Measurements from ENCODE around the gene SPA17.

Gene SPA17

GRCh38 chr11:124727474-124727873 is 53.8 kb downstream of the SPA17 start:
- no peak for DNase-seq

DNA sequence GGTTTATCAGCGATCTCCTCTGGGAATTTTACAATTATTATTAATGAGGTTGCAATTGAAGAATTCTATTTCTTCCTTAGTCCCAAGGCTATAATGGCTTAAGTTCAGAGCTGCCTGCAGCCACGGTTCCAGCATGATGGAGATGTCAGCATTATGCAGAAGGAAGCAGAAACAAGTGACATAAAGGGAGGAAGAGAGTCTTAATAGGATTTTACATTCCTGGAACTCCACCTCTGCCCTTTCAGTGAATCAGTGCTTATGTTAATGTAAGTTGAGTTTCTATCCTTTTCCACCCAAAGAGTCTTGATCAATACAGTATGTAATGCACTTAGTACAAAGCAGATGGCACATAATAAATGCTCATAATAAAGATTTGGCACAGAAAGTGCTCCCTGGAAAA is 54.4 kb downstream of the SPA17 start:
- no peak for DNase-seq

DNA sequence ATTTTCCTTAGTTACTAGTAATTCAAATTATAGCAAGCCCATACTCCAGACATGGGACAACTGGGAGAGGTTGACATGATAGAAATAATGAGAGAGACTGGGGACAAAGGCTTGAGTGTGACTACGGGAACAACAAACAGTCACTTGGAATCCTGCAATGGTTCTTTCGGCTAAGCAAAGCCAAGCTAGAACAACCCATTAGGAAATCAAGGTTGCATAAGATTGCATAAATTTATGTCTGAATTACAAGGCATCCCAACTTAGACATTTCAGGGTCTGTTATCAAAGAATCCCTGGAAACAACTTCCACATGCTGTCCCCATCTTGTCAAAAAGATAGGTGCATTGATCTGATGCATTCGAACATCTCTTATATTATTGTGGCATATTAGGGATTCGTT is 55.9 kb downstream of the SPA17 start:
- no peak for DNase-seq

DNA sequence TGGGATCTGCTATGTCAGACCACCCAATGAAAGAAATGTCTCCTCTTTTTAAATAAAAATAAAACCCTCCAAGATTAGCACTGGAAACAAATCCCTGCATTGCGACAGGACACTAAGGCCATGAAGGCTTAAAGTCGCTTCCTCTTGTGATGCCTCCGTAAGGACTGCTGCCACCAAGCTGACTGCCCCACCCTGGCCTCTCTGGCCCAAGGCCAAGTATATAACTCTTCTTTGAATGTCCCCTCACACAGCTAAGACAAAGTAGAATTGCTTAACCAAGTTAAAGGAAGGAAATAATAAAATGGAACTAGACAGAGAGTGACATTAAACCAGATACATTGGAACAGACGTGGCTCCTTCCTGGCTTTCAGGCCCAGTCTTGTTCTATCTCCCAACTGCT is 58.5 kb downstream of the SPA17 start:
- no peak for DNase-seq

DNA sequence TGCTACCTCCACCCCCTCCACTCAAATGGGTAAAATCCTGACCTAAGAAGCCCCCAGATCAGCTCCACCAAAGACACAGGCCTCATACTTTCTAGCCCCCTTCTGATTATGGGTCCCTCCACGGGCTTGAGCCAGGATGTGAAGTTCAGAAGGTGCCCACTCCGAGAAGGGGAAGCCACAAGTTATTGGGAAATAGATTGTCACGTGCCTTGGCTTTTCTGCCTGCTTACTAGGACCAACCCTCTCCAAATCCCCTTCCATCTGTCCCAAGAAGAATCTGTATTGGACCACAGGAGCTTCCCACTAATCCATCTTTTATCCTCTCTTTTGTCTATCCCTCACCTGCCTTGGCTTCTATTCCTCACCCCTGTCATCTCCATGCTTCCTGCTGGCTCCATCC is 63.0 kb downstream of the SPA17 start:
- DNase-seq: no peak

GRCh38 chr11:124737638-124738305 is 64.1 kb downstream of the SPA17 start:
- no peak for DNase-seq

GRCh38 chr11:124738713-124739478 is 65.2 kb downstream of the SPA17 start:
- DNase-seq: no peak

DNA sequence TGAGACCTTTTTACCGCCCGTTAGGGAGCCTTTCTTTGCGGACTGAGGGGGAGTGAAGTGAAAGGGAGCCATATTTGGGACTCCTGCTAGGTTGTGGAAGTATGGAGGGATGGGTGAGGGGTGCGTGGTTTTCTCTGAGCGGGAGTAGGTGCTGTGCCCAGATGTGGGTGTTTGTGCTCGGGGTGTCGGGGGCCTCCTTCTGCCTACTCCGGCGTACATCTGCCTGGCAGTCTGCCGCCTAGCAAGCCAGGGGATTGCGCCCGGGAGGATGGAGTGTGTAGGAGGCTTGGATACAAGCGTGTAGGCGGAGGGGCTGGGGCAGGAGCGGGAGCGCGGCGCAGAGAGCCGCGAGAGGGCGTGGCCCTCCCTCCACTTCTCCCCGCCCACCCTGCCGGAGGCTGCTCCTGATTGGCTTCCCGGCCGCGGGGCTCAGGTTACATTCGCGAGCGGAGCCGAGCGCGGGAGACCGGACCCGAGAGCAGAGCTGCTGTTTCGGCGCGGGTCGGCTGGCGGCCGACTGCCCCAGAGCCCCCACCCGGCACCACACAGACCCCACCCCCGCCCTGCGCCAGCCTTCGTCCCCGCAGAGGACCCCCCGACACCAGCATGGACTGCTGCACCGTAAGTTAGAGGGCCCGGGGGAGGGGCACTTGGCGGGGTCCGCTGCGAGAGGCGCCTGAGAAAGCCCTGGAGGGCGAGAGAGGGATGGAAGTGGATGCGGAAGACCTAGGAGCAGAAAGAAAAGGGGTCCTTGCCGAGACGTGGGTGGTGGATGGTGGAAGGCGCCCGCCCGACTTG is 66.0 kb downstream of the SPA17 start, which contains the start of gene NRGN:
Gene NRGN (plus strand): TSS at position 464 of the 798 bp plus-strand sequence. CDS start 143 bp downstream, at position 607.
- DNase-seq: peak; percentile 89 to 91

- DNase-seq: peak; percentile 70 to 79
Measured at GRCh38 chr11:124740277-124740882, 66.7 kb downstream of the SPA17 start.

- no peak for DNase-seq
Measured at GRCh38 chr11:124742555-124742954, 68.9 kb downstream of the SPA17 start.

GRCh38 chr11:124743050-124743449 is 69.3 kb downstream of the SPA17 start:
- no peak for DNase-seq

DNA sequence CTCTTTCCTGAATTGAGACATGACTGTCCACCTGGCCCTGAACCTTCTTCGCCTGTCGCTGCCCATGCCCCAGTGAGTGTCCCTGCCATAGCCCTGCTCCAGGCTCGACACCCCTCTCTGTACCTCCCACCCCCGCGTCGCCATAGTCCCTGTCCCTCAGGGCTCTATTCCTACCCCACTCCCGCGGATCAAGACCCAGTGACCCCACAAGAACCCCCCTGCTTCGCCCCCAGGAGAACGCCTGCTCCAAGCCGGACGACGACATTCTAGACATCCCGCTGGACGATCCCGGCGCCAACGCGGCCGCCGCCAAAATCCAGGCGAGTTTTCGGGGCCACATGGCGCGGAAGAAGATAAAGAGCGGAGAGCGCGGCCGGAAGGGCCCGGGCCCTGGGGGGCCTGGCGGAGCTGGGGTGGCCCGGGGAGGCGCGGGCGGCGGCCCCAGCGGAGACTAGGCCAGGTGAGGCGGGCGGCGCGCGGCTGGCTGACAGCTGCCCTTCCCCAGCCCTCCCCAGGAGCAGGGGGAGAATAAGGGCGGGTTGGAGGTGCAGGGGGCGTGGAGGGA is 71.6 kb downstream of the SPA17 start:
- no peak for DNase-seq

DNA sequence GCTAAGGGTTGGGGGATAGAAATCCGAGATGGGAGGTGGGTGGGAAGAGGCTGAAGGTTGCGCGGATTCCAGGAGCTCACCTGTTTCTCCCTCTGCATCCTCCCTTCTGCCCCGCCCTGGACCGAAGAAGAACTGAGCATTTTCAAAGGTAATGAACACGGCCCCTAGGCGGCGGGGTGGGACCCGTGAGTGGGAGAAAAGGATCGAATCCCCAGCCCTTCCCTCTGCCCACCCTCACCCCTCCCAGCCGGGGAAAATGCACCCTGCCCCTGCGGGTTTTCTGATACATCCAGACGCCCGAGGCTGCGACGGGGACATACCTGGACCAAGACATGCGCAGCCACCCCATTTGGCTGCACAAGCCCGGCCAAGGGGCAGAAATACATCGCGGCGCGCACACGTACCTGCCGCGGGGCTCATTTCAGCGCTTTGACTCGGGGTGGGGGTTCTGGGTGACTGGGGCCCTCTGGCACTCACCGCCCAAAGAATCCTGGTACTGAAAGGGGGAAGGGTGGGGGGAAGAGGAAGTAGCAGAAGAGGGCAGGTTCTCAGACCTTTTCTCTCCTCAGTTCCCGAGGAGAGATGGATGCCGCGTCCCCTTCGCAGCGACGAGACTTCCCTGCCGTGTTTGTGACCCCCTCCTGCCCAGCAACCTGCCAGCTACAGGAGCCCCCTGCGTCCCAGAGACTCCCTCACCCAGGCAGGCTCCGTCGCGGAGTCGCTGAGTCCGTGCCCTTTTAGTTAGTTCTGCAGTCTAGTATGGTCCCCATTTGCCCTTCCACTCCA is 72.3 kb downstream of the SPA17 start:
- DNase-seq: peak; percentile 53 to 62

GRCh38 chr11:124746621-124747243 is 73.0 kb downstream of the SPA17 start:
- DNase-seq: peak; percentile 81
